CD14-positive monocyte (primary cell): ENCODE data around the gene LNPEP. TPM values are rescaled to one million over a fixed set of nuclear protein-coding genes. Genes with fewer than 3 reads are reported as not detected.

Experiments used
- DNase-seq, 3 donors: peaks; one replicate each; pipeline ENCODE4 v3.0.0-alpha.2; 2011 to 2022
- H2AFZ ChIP-seq: 2 replicates; pipeline ENCODE4 v1.6.0; 2012; ENCODE audit warnings: mild to moderate bottlenecking, low read depth, low read length, inconsistent platforms; ENCODE audit not compliant: insufficient read depth, poor library complexity, severe bottlenecking
- H3K27ac ChIP-seq, 2 donors: 1 replicate in 1 of 2; 2 replicates in 1 of 2; pipeline ENCODE4 v1.5.1; 2012 to 2013; ENCODE audit warnings: low read length in 2 of 2, control low read depth in 1 of 2, inconsistent platforms in 1 of 2, low read depth in 1 of 2, mild to moderate bottlenecking in 1 of 2
- H3K27me3 ChIP-seq, 2 donors: one replicate each; pipeline versions ENCODE4 v1.6.0 to v1.6.1; 2011 to 2013; ENCODE audit warnings: low read length in 2 of 2; ENCODE audit not compliant: control insufficient read depth in 2 of 2, insufficient read depth in 2 of 2
- H3K36me3 ChIP-seq, 2 donors: replicated peaks in 1 of 2; 1 replicate in 1 of 2; 2 replicates in 1 of 2; pipeline versions ENCODE4 v1.5.1 to v1.6.1; 2012 to 2013; ENCODE audit warnings: low read length in 2 of 2, control low read depth in 1 of 2, inconsistent platforms in 1 of 2, mild to moderate bottlenecking in 1 of 2; ENCODE audit not compliant: insufficient read depth in 2 of 2, control insufficient read depth in 1 of 2
- H3K4me1 ChIP-seq, 2 donors: 1 replicate in 1 of 2; 2 replicates in 1 of 2; pipeline versions ENCODE4 v1.5.1 to v1.6.1; 2012 to 2013; ENCODE audit warnings: low read length in 2 of 2, control low read depth in 1 of 2, inconsistent platforms in 1 of 2, mild to moderate bottlenecking in 1 of 2, moderate library complexity in 1 of 2; ENCODE audit not compliant: insufficient read depth in 2 of 2, control insufficient read depth in 1 of 2
- H3K4me2 ChIP-seq: replicated peaks from 2 replicates; pipeline ENCODE3; 2012; ENCODE audit warnings: low read length, moderate library complexity, mild to moderate bottlenecking; ENCODE audit not compliant: poor library complexity, severe bottlenecking; ENCODE audit errors: extremely low read depth
- H3K4me3 ChIP-seq, 3 experiments: fragments of 200-600 bp in 1 of 3; sonication (generic) in 1 of 3; replicated peaks in 1 of 3; 1 replicate in 2 of 3; 2 replicates in 1 of 3; pipeline ENCODE4 v1.5.1; 2011 to 2013; ENCODE audit warnings: low read length in 3 of 3, mild to moderate bottlenecking in 3 of 3, control low read depth in 2 of 3, low read depth in 2 of 3, inconsistent platforms in 1 of 3, moderate library complexity in 1 of 3
- H3K79me2 ChIP-seq: 2 replicates; pipeline ENCODE4 v1.6.0; 2012; ENCODE audit warnings: mild to moderate bottlenecking, control low read depth, inconsistent platforms, low read length, moderate library complexity; ENCODE audit not compliant: insufficient read depth
- H3K9ac ChIP-seq: 2 replicates; pipeline ENCODE4 v1.6.0; 2017; ENCODE audit warnings: low read length, mild to moderate bottlenecking; ENCODE audit not compliant: insufficient read depth, poor library complexity, severe bottlenecking
- H3K9me3 ChIP-seq, 2 donors: replicated peaks in 1 of 2; 1 replicate in 1 of 2; 2 replicates in 1 of 2; pipeline versions ENCODE4 v1.5.1 to v1.6.1; 2012 to 2013; ENCODE audit warnings: low read length in 2 of 2, control low read depth in 1 of 2; ENCODE audit not compliant: control insufficient read depth in 1 of 2, insufficient read depth in 1 of 2
- H4K20me1 ChIP-seq: 2 replicates; pipeline ENCODE4 v1.6.0; 2012; ENCODE audit warnings: mild to moderate bottlenecking, low read length, control low read depth, moderate library complexity; ENCODE audit not compliant: insufficient read depth
- H3K27ac Mint-ChIP-seq, 7 donors: one replicate each; pipeline ENCODE4 v1.8.0; 2020; ENCODE audit warnings: mild to moderate bottlenecking in 7 of 7, mixed read lengths in 7 of 7, moderate library complexity in 6 of 7, inconsistent platforms in 2 of 7
- H3K27me3 Mint-ChIP-seq, 3 donors: one replicate each; pipeline ENCODE4 v1.8.0; 2021 to 2022; ENCODE audit warnings: low read depth in 3 of 3, mild to moderate bottlenecking in 3 of 3, mixed read lengths in 3 of 3, moderate library complexity in 3 of 3, inconsistent platforms in 1 of 3
- H3K36me3 Mint-ChIP-seq, 2 donors: one replicate each; pipeline ENCODE4 v1.8.0; 2020; ENCODE audit warnings: mixed read lengths in 2 of 2, inconsistent platforms in 1 of 2, mild to moderate bottlenecking in 1 of 2
- H3K4me1 Mint-ChIP-seq: one replicate; pipeline ENCODE4 v1.8.0; 2020; ENCODE audit warnings: mild to moderate bottlenecking, mixed read lengths
- H3K4me3 Mint-ChIP-seq, 2 donors: one replicate each; pipeline ENCODE4 v1.8.0; 2020; ENCODE audit warnings: mild to moderate bottlenecking in 2 of 2, mixed read lengths in 2 of 2, moderate library complexity in 1 of 2
- H3K9me3 Mint-ChIP-seq, 7 donors: one replicate each; pipeline ENCODE4 v1.8.0; 2020 to 2022; ENCODE audit warnings: mixed read lengths in 7 of 7, mild to moderate bottlenecking in 6 of 7, moderate library complexity in 6 of 7, inconsistent platforms in 2 of 7
- CTCF ChIP-seq: fragments of 200-600 bp; IDR thresholded peaks from one replicate; pipeline ENCODE4 v1.8.0; 2022; ENCODE audit warnings: antibody characterized with exemption, mild to moderate bottlenecking
- WGBS: methylation state at CpG from one replicate; pipeline ENCODE4 v1.1.5; 2013; ENCODE audit warnings: missing lambda C conversion rate; ENCODE audit not compliant: insufficient coverage; 5-methylcytosine and 5-hydroxymethylcytosine counted together
- intact Hi-C, 2 donors: fragments of 100-400 bp; cut with micrococcal nuclease; formaldehyde crosslinking; loops; one replicate each; pipeline versions ENCODE4 v1.15.0 to v1.15.1; 2023
- polyA plus RNA-seq, 3 donors: library from polyadenylated mRNA; depleted of rRNA in 1 of 3; unstranded in 2 of 3; stranded (reverse) in 1 of 3; fragments of 300-500 nt in 2 of 3; fragments of >200 nt in 1 of 3; fragmentation: Illumina TruSeq in 2 of 3; gene quantifications; 1 replicate in 2 of 3; 2 replicates in 1 of 3; pipeline ENCODE4 v1.2.3, GENCODE V29; 2012 to 2021

The LNPEP gene
- polyA plus RNA-seq, 3 donors: 9.2 to 22.5 (median 14.5) TPM

DNA sequence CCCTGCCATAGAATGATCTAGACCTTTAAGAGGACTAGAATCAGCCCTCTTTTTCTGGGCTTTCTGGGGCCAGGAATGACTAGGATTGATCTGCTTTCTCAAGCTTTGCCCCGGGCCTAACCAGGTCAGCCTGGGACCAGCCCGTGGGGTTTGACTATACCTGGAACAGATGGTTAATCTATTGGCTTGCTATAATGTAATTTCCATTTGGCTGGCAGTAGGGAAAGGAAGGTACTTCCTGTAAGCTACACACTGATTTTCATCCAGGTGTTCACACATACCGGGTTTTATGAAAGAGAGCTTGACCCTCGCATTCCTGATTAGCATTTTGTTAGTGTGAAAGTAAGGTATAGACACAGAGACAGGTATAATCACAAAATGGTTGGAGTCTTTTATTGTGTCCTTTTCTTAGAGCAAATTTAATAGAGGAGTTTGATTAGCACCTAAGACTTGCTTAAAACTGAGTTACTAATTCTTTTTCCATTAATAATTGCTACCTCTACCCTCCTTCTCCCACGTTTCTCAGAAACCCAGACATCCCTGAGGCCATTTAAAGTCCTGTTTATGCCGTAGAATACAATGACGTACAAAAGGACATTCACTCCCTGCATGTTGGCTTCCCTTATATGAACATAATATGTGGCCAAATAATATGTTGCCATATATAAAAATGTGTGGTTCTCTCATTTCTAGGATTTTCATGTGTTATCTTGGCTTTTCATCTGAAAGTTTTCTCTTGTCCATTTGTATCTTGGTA lies 17.3 kb downstream of the LNPEP start:
- TF ChIP-seq CTCF: no peak
- H3K4me2 ChIP-seq: no peak overlapping the region

DNA sequence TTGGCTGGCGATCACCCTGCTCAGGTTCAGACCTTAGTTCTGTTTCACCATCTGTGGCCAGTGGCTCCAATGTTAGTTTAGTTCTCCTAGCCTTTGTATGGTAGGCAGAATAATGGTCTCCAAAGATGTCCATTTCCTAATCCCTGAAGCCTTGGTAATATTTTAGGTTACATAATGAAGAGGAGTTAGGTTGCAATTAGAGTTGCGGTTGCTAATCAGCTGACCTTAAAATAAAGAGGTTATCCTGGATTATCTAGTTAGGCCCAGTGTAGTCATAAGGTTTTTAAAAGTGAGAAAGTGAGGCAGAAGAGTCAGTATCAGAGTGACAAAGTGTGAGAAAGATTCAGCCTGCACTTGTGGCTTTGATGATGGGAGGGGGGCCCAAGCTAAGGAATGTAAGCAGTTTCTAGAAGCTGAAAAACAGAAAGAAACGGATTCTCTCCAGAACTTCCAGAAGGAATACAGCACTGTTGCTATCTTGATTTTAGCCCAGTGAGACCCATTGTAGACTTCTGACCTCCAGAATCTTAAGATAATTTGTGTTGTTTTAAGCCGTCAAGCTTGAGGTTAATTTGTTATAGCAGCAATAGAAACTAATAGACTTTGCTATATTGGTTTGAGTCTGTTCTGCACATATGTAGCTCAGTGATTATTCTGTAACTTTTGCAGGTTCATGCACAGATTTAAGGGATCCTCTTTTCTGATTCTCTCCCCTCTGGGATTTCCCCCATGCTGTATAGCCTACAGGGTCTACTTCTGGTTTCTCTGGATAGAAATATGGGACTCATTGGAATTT lies 21.6 kb downstream of the LNPEP start:
- Histone ChIP-seq H3K4me1 (peaks cover 44 to 54% of the 10 kb centered on the region in 2 donors), H3K27me3 (no peaks in the 10 kb centered on the region), H3K79me2 (peaks cover 95% of the 10 kb centered on the region), H4K20me1 (peaks cover 56% of the 10 kb centered on the region), H3K36me3 (no peaks in the 10 kb centered on the region), H3K4me2 (peak overlapping the region; percentile 51), H3K9me3 (no peaks in the 10 kb centered on the region), H3K9ac (no peak overlapping the region), H3K27ac (peak overlapping the region in 1 of 2 donors; percentile 73), H3K4me3 (peak overlapping the region in 1 of 3 experiments; percentile 27), H2AFZ (no peak overlapping the region)
- Mint-ChIP-seq H3K27me3 (peaks cover 0 to 2% (median 0%) of the 10 kb centered on the region in 3 donors), H3K36me3 (peaks cover 0 to 2% of the 10 kb centered on the region in 2 donors), H3K4me3 (no peak overlapping the region), H3K27ac (peak overlapping the region; percentile 31 to 89 (median 70)), H3K9me3 (no peaks in the 10 kb centered on the region), H3K4me1 (peaks cover 54% of the 10 kb centered on the region)
- no peak for TF ChIP-seq CTCF
- 9% methylated on average over 1 of the region's 4 CpGs for WGBS
- DNase-seq: peak in 1 of 3 donors; percentile 17
- intact Hi-C loops: no loop called here

More for the DNA sequence above, 17.3 kb downstream of the LNPEP start:
- 100% methylated on average over 1 of the region's 7 CpGs for WGBS
- peaks cover 0 to 3% (median 0%) of the 10 kb centered on the region in 7 donors for H3K9me3 Mint-ChIP-seq
- Histone ChIP-seq H3K9ac (no peak overlapping the region), H2AFZ (no peak overlapping the region), H3K36me3 (peaks cover 0 to 7% of the 10 kb centered on the region in 2 donors), H3K4me3 (no peak overlapping the region), H3K27ac (no peak overlapping the region), H3K9me3 (no peaks in the 10 kb centered on the region), H3K4me1 (peaks cover 13 to 17% of the 10 kb centered on the region in 2 donors), H4K20me1 (peaks cover 89% of the 10 kb centered on the region), H3K27me3 (no peaks in the 10 kb centered on the region), H3K79me2 (peaks cover 95% of the 10 kb centered on the region)
- H3K27me3 Mint-ChIP-seq: no peaks in the 10 kb centered on the region
- intact Hi-C loops: no loop called here
- H3K4me3 Mint-ChIP-seq: no peak overlapping the region
- peak overlapping the region in 4 of 7 donors; percentile 6 to 57 (median 22) for H3K27ac Mint-ChIP-seq
- H3K4me1 Mint-ChIP-seq: peaks cover 29% of the 10 kb centered on the region
- H3K36me3 Mint-ChIP-seq: peaks cover 6 to 9% of the 10 kb centered on the region in 2 donors
- no peak for DNase-seq
